Measurements from ENCODE around the gene CNTNAP2. TPM values are rescaled to one million over a fixed set of nuclear protein-coding genes. Genes with fewer than 3 reads are reported as not detected.

The CNTNAP2 gene
- total and polyA plus RNA-seq, 2 of the 13 experiments (the other 11 are each of a cell fraction or from before 2014, with no cell fraction given): 0.40 to 0.42 TPM

- TF ChIP-seq ZNF672 (CRISPR knock-in tag; IDR thresholded peaks at IDR 0.05): no peak
- no peak for TF ChIP-seq ZNF572 (CRISPR knock-in tag; IDR thresholded peaks at IDR 0.05)
Measured at GRCh38 chr7:147556317-147556716, 1439.7 kb downstream of the CNTNAP2 start (continued).

- ATAC-seq (no peak), FAIRE-seq (no peak), DNase-seq (ENCODE audit: low spot score) (no peak)
- Histone ChIP-seq H3K27me3 (ENCODE audit: control insufficient read depth in 1 of 2, insufficient read depth in 2 of 2, low read length in 2 of 2) (no peaks in the 10 kb centered on the region), H3K9me3 (ENCODE audit: low read length) (peaks cover 35% of the 10 kb centered on the region), H3K36me3 (replicated peaks in 1 of 2; ENCODE audit: control insufficient read depth in 1 of 2, insufficient read depth in 2 of 2, low read length in 2 of 2) (no peaks in the 10 kb centered on the region), H3K79me2 (ENCODE audit: insufficient read depth, low read length) (no peaks in the 10 kb centered on the region), H3K4me2 (ENCODE audit: low read depth, low read length) (no peak overlapping the region), H4K20me1 (ENCODE audit: insufficient read depth, low read length) (no peaks in the 10 kb centered on the region), H3K4me3 (replicated peaks in 1 of 3; ENCODE audit: insufficient read depth in 1 of 3, low read depth in 2 of 3, low read length in 3 of 3) (no peak overlapping the region), H3K4me1 (ENCODE audit: insufficient read depth, low read length) (no peaks in the 10 kb centered on the region), H3K9ac (ENCODE audit: insufficient read depth, low read depth, low read length) (no peak overlapping the region), H3K27ac (ENCODE audit: extremely low read length, insufficient read depth, low read length) (no peak overlapping the region), H2AFZ (ENCODE audit: low read length) (no peak overlapping the region)
- ChIA-PET POLR2A (no interaction called here), CTCF (ENCODE audit: low intra/inter-chr PET ratio, low total read pairs) (no interaction called here)
- 0% methylated on average over 1 of the region's 1 CpG for WGBS (ENCODE audit: low lambda C conversion rate)
- in situ Hi-C loops (cut with HindIII; ENCODE audit: extremely low pct_ligation_motif_present, low pct_unique_long_range_greater_than_20kb): no loop called here
- intact Hi-C loops (cut with micrococcal nuclease; ENCODE audit: unreplicated experiment): no loop called here
- BruUV-seq (replicated peaks): no TSS peak
- no peak for TF ChIP-seq STAG1 (CRISPR knock-in tag; IDR thresholded peaks at IDR 0.05)
- no peak for TF ChIP-seq ZBTB20 (CRISPR knock-in tag; IDR thresholded peaks at IDR 0.05; ENCODE audit: borderline replicate concordance, low read depth)
- TF ChIP-seq ZNF329 (CRISPR knock-in tag; IDR thresholded peaks at IDR 0.05; ENCODE audit: low read depth): no peak
- no peak for TF ChIP-seq SKI (IDR thresholded peaks at IDR 0.05; ENCODE audit: partially characterized antibody)
- TF ChIP-seq ZNF142 (CRISPR knock-in tag; IDR thresholded peaks at IDR 0.05): no peak
- no peak for TF ChIP-seq ELF4 (CRISPR knock-in tag; IDR thresholded peaks at IDR 0.05; ENCODE audit: borderline replicate concordance)
- no peak for TF ChIP-seq TEAD2 (CRISPR knock-in tag; IDR thresholded peaks at IDR 0.05)
- no peak for TF ChIP-seq SPEN (CRISPR knock-in tag; IDR thresholded peaks at IDR 0.05; ENCODE audit: low read depth)
- TF ChIP-seq ZGPAT (CRISPR knock-in tag; IDR thresholded peaks at IDR 0.05): no peak
- TF ChIP-seq HOXA3 (CRISPR knock-in tag; IDR thresholded peaks at IDR 0.05): no peak
- TF ChIP-seq HOXA5 (CRISPR knock-in tag; IDR thresholded peaks at IDR 0.05): no peak
- TF ChIP-seq MNT (IDR thresholded peaks at IDR 0.05): no peak
- TF ChIP-seq SIN3A (IDR thresholded peaks at IDR 0.05; ENCODE audit: borderline replicate concordance, low read depth, low read length): no peak
- TF ChIP-seq SSRP1 (CRISPR knock-in tag; IDR thresholded peaks at IDR 0.05): no peak
- no peak for TF ChIP-seq ZNF775 (CRISPR knock-in tag; IDR thresholded peaks at IDR 0.05; ENCODE audit: borderline replicate concordance)
Measured at GRCh38 chr7:147563669-147564068, 1447.1 kb downstream of the CNTNAP2 start.
